ENCODE measurements around the gene ANO1.

Gene ANO1

GRCh38 chr11:70167723-70168404 is 89.7 kb downstream of the ANO1 start:
- H3K79me2 ChIP-seq (ENCODE audit: insufficient read depth, low read length) = no peaks in the 10 kb centered on the region
- H3K27me3 ChIP-seq (ENCODE audit: low read length) = no peaks in the 10 kb centered on the region
- no peaks in the 10 kb centered on the region for H3K9me3 ChIP-seq (ENCODE audit: insufficient read depth, low read length)
- no peaks in the 10 kb centered on the region for H3F3A ChIP-seq (ENCODE audit: insufficient read depth)
- no peaks in the 10 kb centered on the region for H3K9me2 ChIP-seq (replicated peaks; ENCODE audit: insufficient read depth, low read length)
- no peaks in the 10 kb centered on the region for H4K20me1 ChIP-seq (ENCODE audit: low read depth, low read length)
- H3K9ac ChIP-seq (ENCODE audit: low read length) = no peak overlapping the region
- no peak overlapping the region for H3K4me3 ChIP-seq (ENCODE audit: insufficient read depth, low read length, poor library complexity, severe bottlenecking)
- no peaks in the 10 kb centered on the region for H3K36me3 ChIP-seq (ENCODE audit: low read length)
- no peak for TF ChIP-seq CTCF (IDR thresholded peaks at IDR 0.05; ENCODE audit: insufficient read depth, low read length, poor library complexity, severe bottlenecking)
- no peak for TF ChIP-seq EZH2phosphoT487 (conservative IDR thresholded peaks at IDR 0.05; ENCODE audit: low read length)
- no peak overlapping the region for H2AFZ ChIP-seq (ENCODE audit: low read depth, low read length, severe bottlenecking)
- no peak overlapping the region for H3K27ac ChIP-seq (ENCODE audit: low read depth, low read length)
- H3K4me2 ChIP-seq (ENCODE audit: low read depth, low read length, poor library complexity, severe bottlenecking) = no peak overlapping the region

GRCh38 chr11:70168405-70168754 is 90.3 kb downstream of the ANO1 start:
- no peaks in the 10 kb centered on the region for H3K9me2 ChIP-seq (replicated peaks; ENCODE audit: insufficient read depth, low read length)
- TF ChIP-seq EZH2phosphoT487 (conservative IDR thresholded peaks at IDR 0.05; ENCODE audit: low read length) (no peak), CTCF (IDR thresholded peaks at IDR 0.05; ENCODE audit: insufficient read depth, low read length, poor library complexity, severe bottlenecking) (no peak)
- no peaks in the 10 kb centered on the region for H4K20me1 ChIP-seq (ENCODE audit: low read depth, low read length)
- no peaks in the 10 kb centered on the region for H3K79me2 ChIP-seq (ENCODE audit: insufficient read depth, low read length)
- no peak overlapping the region for H3K9ac ChIP-seq (ENCODE audit: low read length)
- H2AFZ ChIP-seq (ENCODE audit: low read depth, low read length, severe bottlenecking) = no peak overlapping the region
- no peaks in the 10 kb centered on the region for H3F3A ChIP-seq (ENCODE audit: insufficient read depth)
- no peaks in the 10 kb centered on the region for H3K27me3 ChIP-seq (ENCODE audit: low read length)
- H3K9me3 ChIP-seq (ENCODE audit: insufficient read depth, low read length) = no peaks in the 10 kb centered on the region
- no peak overlapping the region for H3K4me2 ChIP-seq (ENCODE audit: low read depth, low read length, poor library complexity, severe bottlenecking)
- H3K36me3 ChIP-seq (ENCODE audit: low read length) = no peaks in the 10 kb centered on the region
- H3K4me3 ChIP-seq (ENCODE audit: insufficient read depth, low read length, poor library complexity, severe bottlenecking) = no peak overlapping the region
- H3K27ac ChIP-seq (ENCODE audit: low read depth, low read length) = no peak overlapping the region

- H4K20me1 ChIP-seq (ENCODE audit: low read depth, low read length) = no peaks in the 10 kb centered on the region
- no peaks in the 10 kb centered on the region for H3K9me2 ChIP-seq (replicated peaks; ENCODE audit: insufficient read depth, low read length)
- TF ChIP-seq EZH2phosphoT487 (conservative IDR thresholded peaks at IDR 0.05; ENCODE audit: low read length) (no peak), CTCF (IDR thresholded peaks at IDR 0.05; ENCODE audit: insufficient read depth, low read length, poor library complexity, severe bottlenecking) (no peak)
- H3K79me2 ChIP-seq (ENCODE audit: insufficient read depth, low read length) = no peaks in the 10 kb centered on the region
- no peak overlapping the region for H3K4me3 ChIP-seq (ENCODE audit: insufficient read depth, low read length, poor library complexity, severe bottlenecking)
- no peak overlapping the region for H3K9ac ChIP-seq (ENCODE audit: low read length)
- no peaks in the 10 kb centered on the region for H3K27me3 ChIP-seq (ENCODE audit: low read length)
- H3F3A ChIP-seq (ENCODE audit: insufficient read depth) = no peaks in the 10 kb centered on the region
- H3K4me2 ChIP-seq (ENCODE audit: low read depth, low read length, poor library complexity, severe bottlenecking) = no peak overlapping the region
- H2AFZ ChIP-seq (ENCODE audit: low read depth, low read length, severe bottlenecking) = no peak overlapping the region
- no peaks in the 10 kb centered on the region for H3K36me3 ChIP-seq (ENCODE audit: low read length)
- H3K9me3 ChIP-seq (ENCODE audit: insufficient read depth, low read length) = no peaks in the 10 kb centered on the region
- no peak overlapping the region for H3K27ac ChIP-seq (ENCODE audit: low read depth, low read length)
These were observed 91.0 kb downstream of the ANO1 start for GRCh38 chr11:70169127-70169526.

Measured in SU-DHL-6 (cell line).